ENCODE results near the gene PLCB3. TPM values are rescaled to one million over a fixed set of nuclear protein-coding genes. Genes with fewer than 3 reads are reported as not detected.

The PLCB3 gene
- total RNA-seq, 1 donor: 25.3 TPM

DNA sequence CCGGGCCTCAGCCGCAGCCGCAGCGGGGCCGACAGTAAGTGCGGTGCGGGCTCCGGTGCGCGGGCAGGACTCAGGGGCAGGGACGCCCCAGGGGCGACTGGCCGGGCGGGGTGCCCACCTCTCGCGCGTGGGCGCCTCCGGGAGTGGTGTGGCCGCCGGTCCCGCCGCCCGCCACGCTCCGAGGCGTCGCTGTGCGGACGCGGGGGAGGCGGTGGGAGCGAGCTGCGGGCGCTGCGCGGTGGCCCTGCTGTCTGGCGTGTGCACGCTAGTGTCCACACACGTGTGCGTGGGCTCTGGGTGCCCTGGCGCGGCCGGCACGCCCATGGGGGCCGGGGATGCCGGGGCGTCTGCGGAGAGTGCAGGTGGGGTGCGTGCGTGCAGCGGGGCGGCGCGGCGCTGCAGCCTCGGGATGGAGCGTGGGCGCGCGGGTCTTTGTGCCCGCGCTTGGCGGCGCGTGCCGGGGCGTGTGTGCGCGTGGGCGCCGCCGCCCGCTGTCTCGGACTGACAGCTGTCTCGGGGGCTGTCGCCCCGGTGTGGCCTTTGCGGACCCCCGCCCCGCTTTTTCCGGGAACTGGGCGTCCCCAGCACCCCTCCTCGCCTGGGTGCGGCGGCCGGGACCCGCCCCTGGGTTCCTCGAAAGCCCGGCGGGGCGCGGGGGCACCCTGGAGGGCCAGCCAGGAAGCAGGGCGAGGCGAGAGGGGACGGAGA, 40.6 kb downstream of the PLCB3 start:
- Histone ChIP-seq H3K4me1 (ENCODE audit: insufficient read depth, low read length) (no peaks in the 10 kb centered on the region), H3K4me2 (ENCODE audit: insufficient read depth, low read length) (no peak overlapping the region), H3K9me3 (ENCODE audit: low read depth, low read length) (no peaks in the 10 kb centered on the region), H3K4me3 (ENCODE audit: insufficient read depth, low read length) (peak overlapping the region; percentile 47), H3K36me3 (ENCODE audit: insufficient read depth, low read length) (no peaks in the 10 kb centered on the region), H3K27me3 (ENCODE audit: insufficient read depth, low read length) (peaks cover 69% of the 10 kb centered on the region), H3K79me2 (ENCODE audit: insufficient read depth, low read length) (no peaks in the 10 kb centered on the region), H4K20me1 (ENCODE audit: insufficient read depth, low read length) (peaks cover 2% of the 10 kb centered on the region), H2AFZ (ENCODE audit: low read length) (no peak overlapping the region), H3K27ac (ENCODE audit: low read depth, low read length) (no peak overlapping the region)
- TF ChIP-seq CTCF (IDR thresholded peaks at IDR 0.05; ENCODE audit: extremely low read depth, low read depth, low read length): no peak
- DNase-seq (ENCODE audit: insufficient read length, low spot score, missing footprints): peak; percentile 82

GRCh38 chr11:64292460-64293254, 41.3 kb downstream of the PLCB3 start:
- TF ChIP-seq CTCF (IDR thresholded peaks at IDR 0.05; ENCODE audit: extremely low read depth, low read depth, low read length): no peak
- Histone ChIP-seq H3K27ac (ENCODE audit: low read depth, low read length) (no peak overlapping the region), H3K36me3 (ENCODE audit: insufficient read depth, low read length) (no peaks in the 10 kb centered on the region), H3K4me3 (ENCODE audit: insufficient read depth, low read length) (peak overlapping the region; percentile 47), H4K20me1 (ENCODE audit: insufficient read depth, low read length) (peaks cover 2% of the 10 kb centered on the region), H3K27me3 (ENCODE audit: insufficient read depth, low read length) (peaks cover 76% of the 10 kb centered on the region), H3K4me2 (ENCODE audit: insufficient read depth, low read length) (no peak overlapping the region), H3K9me3 (ENCODE audit: low read depth, low read length) (no peaks in the 10 kb centered on the region), H3K4me1 (ENCODE audit: insufficient read depth, low read length) (no peaks in the 10 kb centered on the region), H3K79me2 (ENCODE audit: insufficient read depth, low read length) (no peaks in the 10 kb centered on the region), H2AFZ (ENCODE audit: low read length) (no peak overlapping the region)
- peak; percentile 89 for DNase-seq (ENCODE audit: insufficient read length, low spot score, missing footprints)

- H3K4me3 ChIP-seq (ENCODE audit: insufficient read depth, low read length): no peak overlapping the region
- no peak for TF ChIP-seq CTCF (IDR thresholded peaks at IDR 0.05; ENCODE audit: extremely low read depth, low read depth, low read length)
- peaks cover 5% of the 10 kb centered on the region for H3K4me1 ChIP-seq (ENCODE audit: insufficient read depth, low read length)
- peaks cover 97% of the 10 kb centered on the region for H3K27me3 ChIP-seq (ENCODE audit: insufficient read depth, low read length)
- H3K9me3 ChIP-seq (ENCODE audit: low read depth, low read length): no peaks in the 10 kb centered on the region
- peaks cover 2% of the 10 kb centered on the region for H4K20me1 ChIP-seq (ENCODE audit: insufficient read depth, low read length)
- DNase-seq (ENCODE audit: insufficient read length, low spot score, missing footprints): peak; percentile 94
- no peaks in the 10 kb centered on the region for H3K79me2 ChIP-seq (ENCODE audit: insufficient read depth, low read length)
- no peak overlapping the region for H3K27ac ChIP-seq (ENCODE audit: low read depth, low read length)
- H3K36me3 ChIP-seq (ENCODE audit: insufficient read depth, low read length): no peaks in the 10 kb centered on the region
- no peak overlapping the region for H2AFZ ChIP-seq (ENCODE audit: low read length)
- H3K4me2 ChIP-seq (ENCODE audit: insufficient read depth, low read length): no peak overlapping the region
These were observed 43.4 kb downstream of the PLCB3 start for GRCh38 chr11:64294774-64295173.

GRCh38 chr11:64295760-64296159, 44.4 kb downstream of the PLCB3 start:
- TF ChIP-seq CTCF (IDR thresholded peaks at IDR 0.05; ENCODE audit: extremely low read depth, low read depth, low read length): no peak
- H4K20me1 ChIP-seq (ENCODE audit: insufficient read depth, low read length): peaks cover under 1% of the 10 kb centered on the region
- H3K36me3 ChIP-seq (ENCODE audit: insufficient read depth, low read length): no peaks in the 10 kb centered on the region
- no peak overlapping the region for H2AFZ ChIP-seq (ENCODE audit: low read length)
- H3K79me2 ChIP-seq (ENCODE audit: insufficient read depth, low read length): no peaks in the 10 kb centered on the region
- H3K4me3 ChIP-seq (ENCODE audit: insufficient read depth, low read length): no peak overlapping the region
- no peak overlapping the region for H3K4me2 ChIP-seq (ENCODE audit: insufficient read depth, low read length)
- peaks cover 6% of the 10 kb centered on the region for H3K4me1 ChIP-seq (ENCODE audit: insufficient read depth, low read length)
- peaks cover 97% of the 10 kb centered on the region for H3K27me3 ChIP-seq (ENCODE audit: insufficient read depth, low read length)
- no peaks in the 10 kb centered on the region for H3K9me3 ChIP-seq (ENCODE audit: low read depth, low read length)
- H3K27ac ChIP-seq (ENCODE audit: low read depth, low read length): no peak overlapping the region
- peak; percentile 76 for DNase-seq (ENCODE audit: insufficient read length, low spot score, missing footprints)
